Skeletal muscle satellite cell (primary cell): ENCODE results near the gene UBAP2.

Source experiments
- H3K27me3 ChIP-seq: 2 replicates; pipeline ENCODE4 v1.7.0; 2013; ENCODE audit warnings: low read length; ENCODE audit not compliant: control insufficient read depth, insufficient read depth
- H3K36me3 ChIP-seq: 2 replicates; pipeline ENCODE4 v1.7.0; 2013; ENCODE audit warnings: mild to moderate bottlenecking, control low read depth, low read length; ENCODE audit not compliant: insufficient read depth
- H3K4me1 ChIP-seq: 2 replicates; pipeline ENCODE4 v1.7.0; 2013; ENCODE audit warnings: low read length; ENCODE audit not compliant: control insufficient read depth, insufficient read depth
- H3K4me2 ChIP-seq: 2 replicates; pipeline ENCODE4 v1.7.0; 2013; ENCODE audit warnings: mild to moderate bottlenecking, low read length
- H3K4me3 ChIP-seq: 2 replicates; pipeline ENCODE4 v1.7.0; 2013; ENCODE audit warnings: low read length
- H3K9ac ChIP-seq: 2 replicates; pipeline ENCODE4 v1.7.0; 2013; ENCODE audit warnings: mild to moderate bottlenecking, low read depth, low read length, moderate library complexity
- H3K9me3 ChIP-seq: replicated peaks from 2 replicates; pipeline ENCODE4 v1.7.0; 2013; ENCODE audit warnings: mild to moderate bottlenecking, control low read depth, low read length

Gene UBAP2

DNA sequence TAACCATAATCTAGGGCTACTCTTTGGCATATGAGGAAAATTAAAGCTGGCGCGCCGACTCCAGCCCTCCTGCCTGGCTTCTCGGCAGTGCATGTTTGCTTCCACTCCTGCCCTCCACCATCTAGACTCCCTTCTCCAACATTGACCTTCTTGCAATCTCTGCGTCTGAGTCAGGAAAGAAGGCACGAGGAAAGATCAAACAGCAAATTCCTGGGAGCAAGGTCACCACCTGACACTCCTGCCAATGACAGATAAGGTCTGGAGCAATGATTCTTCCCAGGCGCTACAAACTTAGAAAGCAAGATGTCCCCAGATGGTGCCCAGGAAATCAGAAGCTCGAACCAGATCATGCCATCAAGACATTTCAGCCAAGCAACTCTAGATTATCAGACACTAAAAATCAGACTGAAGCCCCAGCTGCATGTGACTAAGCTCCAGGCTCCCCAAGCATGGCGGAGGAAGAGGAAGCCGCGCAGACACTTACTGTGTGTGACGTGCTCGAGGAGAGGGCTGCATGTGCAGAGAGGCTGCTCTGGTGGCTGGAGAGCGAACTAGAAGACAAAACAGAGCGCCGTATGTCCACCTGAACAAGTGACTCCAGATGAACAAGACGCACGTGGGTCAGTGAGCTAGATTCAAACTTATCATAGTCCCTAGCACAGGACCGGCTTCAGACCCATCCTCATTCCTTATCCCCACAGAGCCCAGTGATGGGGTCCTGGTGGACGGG lies 116.4 kb downstream of the UBAP2 start:
- no peaks in the 10 kb centered on the region for H3K4me1 ChIP-seq
- no peak overlapping the region for H3K4me2 ChIP-seq
- H3K4me3 ChIP-seq = no peak overlapping the region
- H3K9ac ChIP-seq = no peak overlapping the region
- peaks cover 78% of the 10 kb centered on the region for H3K36me3 ChIP-seq
- H3K9me3 ChIP-seq = no peaks in the 10 kb centered on the region
- no peaks in the 10 kb centered on the region for H3K27me3 ChIP-seq

DNA sequence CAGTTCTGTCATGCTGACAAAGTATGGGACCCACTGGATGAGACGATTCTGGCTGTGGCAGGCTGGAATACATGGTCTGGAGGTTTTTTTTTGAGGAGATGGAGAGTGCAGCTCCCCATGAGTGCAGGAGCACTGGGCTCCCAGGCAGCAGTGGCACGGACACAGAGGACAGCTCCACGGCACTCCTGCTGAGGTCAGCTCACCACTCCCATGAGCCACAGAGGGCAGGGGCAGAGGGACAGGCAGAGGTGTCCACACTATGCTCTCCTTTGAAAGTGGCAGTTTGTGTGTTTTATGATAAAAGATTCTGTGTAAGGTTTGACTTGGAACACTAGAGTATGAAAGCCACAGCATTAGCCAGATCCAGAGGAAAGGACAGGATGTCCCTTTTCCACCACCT lies 117.4 kb downstream of the UBAP2 start:
- Histone ChIP-seq H3K4me1 (no peaks in the 10 kb centered on the region), H3K9ac (no peak overlapping the region), H3K27me3 (no peaks in the 10 kb centered on the region), H3K36me3 (peaks cover 86% of the 10 kb centered on the region), H3K9me3 (no peaks in the 10 kb centered on the region), H3K4me3 (no peak overlapping the region), H3K4me2 (no peak overlapping the region)

DNA sequence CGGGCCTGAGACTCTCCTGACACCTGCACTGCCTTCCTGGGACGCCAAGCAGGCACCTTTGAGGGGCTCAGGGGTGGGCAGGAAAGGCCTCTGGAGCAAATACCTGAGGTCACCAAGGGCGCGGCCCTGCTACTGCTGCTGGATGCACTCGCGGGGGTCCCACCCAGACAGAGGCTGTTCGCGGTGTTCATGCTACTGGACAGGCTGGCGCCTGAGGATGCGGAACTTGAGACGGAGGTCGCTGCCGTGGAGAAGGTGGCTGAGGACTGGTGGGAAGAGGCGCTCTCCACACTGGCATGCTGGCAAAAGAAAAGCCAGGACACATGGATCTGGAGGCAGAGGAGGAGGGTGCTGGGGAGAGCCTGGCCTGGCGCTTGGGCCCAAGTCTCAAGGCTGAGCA lies 121.0 kb downstream of the UBAP2 start:
- H3K4me1 ChIP-seq = no peaks in the 10 kb centered on the region
- H3K4me2 ChIP-seq = no peak overlapping the region
- H3K9ac ChIP-seq = no peak overlapping the region
- no peaks in the 10 kb centered on the region for H3K27me3 ChIP-seq
- H3K36me3 ChIP-seq = peaks cover 87% of the 10 kb centered on the region
- H3K9me3 ChIP-seq = no peaks in the 10 kb centered on the region
- H3K4me3 ChIP-seq = no peak overlapping the region

DNA sequence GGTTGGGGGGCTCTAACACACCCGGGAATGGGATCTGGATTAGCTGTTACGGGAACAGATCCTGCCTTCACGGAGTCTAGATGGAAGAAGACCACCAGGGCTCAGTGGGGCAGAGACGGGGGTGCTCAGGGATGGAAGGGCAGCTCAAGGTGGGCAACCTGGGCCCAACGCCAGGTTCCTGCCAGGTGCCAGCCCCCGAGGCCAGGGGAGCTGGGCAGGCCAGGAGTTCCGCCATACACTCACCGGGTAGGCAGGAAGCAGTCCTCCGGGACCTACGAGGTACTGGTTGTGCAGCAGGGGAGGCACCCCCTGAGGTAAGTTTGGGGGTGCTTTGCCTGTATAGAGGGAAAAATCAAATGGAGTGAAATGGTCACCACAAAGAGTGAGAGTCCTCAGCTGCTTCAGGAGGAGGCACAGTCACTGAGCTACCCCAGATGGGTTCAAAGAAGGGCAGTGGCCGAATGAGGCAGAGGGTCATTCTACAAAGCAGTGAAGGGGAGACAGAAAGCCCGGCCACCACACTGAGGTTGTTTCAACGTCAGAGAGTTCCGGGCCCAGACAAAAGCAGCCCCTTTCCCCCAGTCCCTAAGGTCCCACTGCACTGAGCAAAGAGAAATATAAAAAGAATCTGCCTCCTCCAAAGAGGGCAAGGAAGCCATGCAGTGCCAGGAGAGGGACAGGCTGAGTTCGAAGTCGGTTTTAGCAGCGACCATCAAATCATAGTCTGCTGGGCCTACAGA lies 121.8 kb downstream of the UBAP2 start:
- H3K36me3 ChIP-seq = peaks cover 88% of the 10 kb centered on the region

DNA sequence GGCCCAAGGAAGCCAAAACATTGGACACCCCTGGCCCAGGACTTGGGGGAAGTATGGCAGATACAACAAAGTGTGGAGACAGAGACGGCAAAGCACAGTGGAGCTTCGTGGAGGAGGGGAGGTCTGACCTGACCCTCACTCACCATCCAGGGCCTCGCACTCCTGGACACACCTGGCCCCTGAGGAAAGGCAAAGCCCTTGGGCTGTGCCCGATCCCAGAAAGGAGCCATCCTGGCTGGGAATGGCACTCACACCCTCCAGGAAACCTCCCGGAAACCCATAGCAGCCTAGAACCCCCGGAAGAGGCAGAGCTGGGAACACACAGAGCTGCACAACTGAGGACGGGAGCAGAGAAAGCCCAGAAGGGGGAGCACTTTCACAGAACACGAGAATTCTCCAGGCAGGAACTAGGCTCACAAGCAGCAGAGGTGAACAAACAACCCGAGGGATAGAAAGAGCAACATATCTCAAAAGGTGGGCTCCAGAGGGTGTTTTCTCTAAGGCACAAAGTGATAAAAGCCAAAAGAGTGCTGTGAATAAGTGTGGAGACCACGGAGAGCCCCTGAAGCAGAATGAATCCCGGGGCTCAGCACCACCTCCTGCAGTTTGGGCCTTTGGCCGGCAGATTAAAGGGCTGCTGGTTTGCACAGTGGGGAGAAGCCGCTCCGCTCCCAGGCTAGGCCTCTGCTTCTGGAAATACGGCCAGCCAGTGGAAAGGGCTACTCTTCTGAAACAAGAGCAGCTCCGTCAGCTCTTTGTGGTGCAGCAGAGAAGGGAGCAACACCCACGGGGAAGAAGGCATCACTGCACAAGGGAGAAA lies 123.5 kb downstream of the UBAP2 start:
- no peak overlapping the region for H3K9ac ChIP-seq
- H3K27me3 ChIP-seq = no peaks in the 10 kb centered on the region
- H3K4me1 ChIP-seq = no peaks in the 10 kb centered on the region
- no peak overlapping the region for H3K4me2 ChIP-seq
- H3K36me3 ChIP-seq = peaks cover 92% of the 10 kb centered on the region
- H3K4me3 ChIP-seq = no peak overlapping the region
- H3K9me3 ChIP-seq = no peaks in the 10 kb centered on the region

More for the DNA sequence above, 121.8 kb downstream of the UBAP2 start:
- no peaks in the 10 kb centered on the region for H3K9me3 ChIP-seq
- no peak overlapping the region for H3K4me2 ChIP-seq
- H3K4me1 ChIP-seq = no peaks in the 10 kb centered on the region
- H3K27me3 ChIP-seq = no peaks in the 10 kb centered on the region
- no peak overlapping the region for H3K4me3 ChIP-seq
- H3K9ac ChIP-seq = no peak overlapping the region

DNA sequence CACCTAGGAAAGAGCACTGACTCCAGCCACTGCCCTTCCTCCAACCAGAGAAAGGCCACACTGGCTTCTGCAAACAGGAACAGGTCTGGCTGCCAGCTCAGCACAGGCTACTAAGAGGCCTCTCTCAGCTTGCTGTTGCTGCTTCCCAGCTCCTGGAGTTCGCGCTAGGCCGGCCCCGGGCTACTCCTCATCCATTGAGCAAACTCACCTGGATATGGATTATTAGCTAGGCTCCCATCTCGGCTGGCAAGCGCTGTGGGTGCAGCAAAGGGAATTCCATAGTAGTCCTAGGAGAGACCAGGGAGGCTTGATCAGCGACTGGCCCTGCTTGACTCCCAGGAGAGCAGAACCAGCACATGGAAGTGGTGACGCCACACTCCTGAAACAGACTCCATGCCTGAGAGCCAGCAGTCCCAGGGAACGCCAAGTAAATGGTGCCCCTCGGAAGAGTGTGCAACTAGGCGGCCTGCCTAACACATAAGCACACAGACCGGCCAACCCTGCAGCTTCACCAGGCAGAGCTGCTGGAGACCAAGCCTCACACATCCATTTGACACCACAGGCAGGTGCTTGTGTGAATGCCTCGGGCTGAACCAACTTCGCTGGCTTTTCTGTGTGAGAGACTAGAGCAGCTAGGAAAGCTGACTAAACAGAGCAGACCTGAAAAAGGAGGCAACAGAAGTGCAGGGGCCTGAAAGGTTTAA lies 124.5 kb downstream of the UBAP2 start:
- no peaks in the 10 kb centered on the region for H3K4me1 ChIP-seq
- no peak overlapping the region for H3K9ac ChIP-seq
- no peaks in the 10 kb centered on the region for H3K9me3 ChIP-seq
- H3K36me3 ChIP-seq = peaks cover 96% of the 10 kb centered on the region
- H3K4me2 ChIP-seq = no peak overlapping the region
- H3K27me3 ChIP-seq = no peaks in the 10 kb centered on the region
- no peak overlapping the region for H3K4me3 ChIP-seq

DNA sequence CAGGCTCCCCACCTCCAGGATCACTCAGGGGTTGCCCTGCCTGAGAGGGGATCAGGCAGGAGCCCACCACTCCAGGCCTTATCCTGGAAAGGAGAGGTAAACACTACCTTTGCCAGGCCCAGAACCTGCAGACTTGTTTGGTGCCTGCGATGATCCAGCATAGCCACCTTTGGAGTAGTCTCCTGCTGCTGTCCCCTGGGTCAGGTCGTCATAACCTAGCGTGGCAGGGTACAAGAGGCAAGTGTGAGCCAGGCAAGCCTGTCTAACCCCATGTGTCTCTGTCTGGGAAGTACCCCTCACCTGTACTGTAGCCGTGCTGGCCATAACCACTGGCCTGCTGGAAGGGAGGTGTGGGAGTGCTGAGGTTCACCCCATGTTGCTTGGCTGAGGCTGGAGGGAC lies 125.6 kb downstream of the UBAP2 start:
- Histone ChIP-seq H3K9me3 (no peaks in the 10 kb centered on the region), H3K9ac (no peak overlapping the region), H3K4me1 (no peaks in the 10 kb centered on the region), H3K27me3 (no peaks in the 10 kb centered on the region), H3K4me2 (no peak overlapping the region), H3K4me3 (no peak overlapping the region), H3K36me3 (peaks cover 98% of the 10 kb centered on the region)

DNA sequence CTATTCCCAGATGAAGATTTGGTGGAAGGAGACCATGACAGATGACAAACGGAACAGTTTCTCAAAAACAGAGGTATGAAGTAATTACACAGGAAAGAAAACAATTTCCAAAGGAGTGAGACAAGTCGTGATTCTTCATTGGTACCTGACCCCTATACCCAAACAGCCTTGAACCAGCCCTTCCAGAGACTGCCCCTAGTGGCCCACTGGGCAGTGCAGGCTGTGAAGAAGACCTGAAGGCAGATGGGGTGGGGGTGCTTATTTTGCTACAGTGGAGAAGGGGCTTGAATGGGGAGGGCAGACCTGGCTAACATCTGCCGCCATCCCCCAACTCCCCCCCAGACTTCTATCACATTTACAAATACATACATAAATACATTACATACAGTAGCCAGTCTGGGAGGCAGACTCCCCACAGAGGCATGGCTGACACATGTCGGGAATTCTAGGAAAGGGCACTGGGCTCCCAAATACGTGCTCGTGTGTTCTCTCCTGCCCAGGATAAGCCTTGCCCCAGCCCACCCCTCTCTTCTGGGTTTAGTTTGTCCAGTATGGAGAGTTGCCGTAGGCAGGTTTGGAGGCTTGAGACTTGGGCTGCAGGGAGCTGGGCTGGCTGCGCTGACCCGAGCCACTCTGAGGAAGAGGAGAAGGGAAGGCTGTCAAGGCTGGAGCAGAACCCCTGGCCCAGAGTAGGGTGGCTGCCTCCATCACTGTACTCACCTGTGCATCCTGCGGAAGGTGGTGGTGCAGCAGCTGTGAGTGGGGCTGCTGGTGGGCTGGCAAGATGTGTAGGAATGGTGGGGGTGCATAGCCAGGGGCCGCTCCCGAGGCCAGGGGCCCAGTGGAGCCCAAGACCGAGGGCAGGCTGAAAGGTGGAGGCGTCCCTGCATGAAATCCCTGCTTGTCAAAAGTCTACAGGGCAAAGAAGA lies 126.5 kb downstream of the UBAP2 start:
- Histone ChIP-seq H3K4me2 (no peak overlapping the region), H3K9ac (no peak overlapping the region), H3K36me3 (peaks cover 99% of the 10 kb centered on the region), H3K4me3 (no peak overlapping the region), H3K9me3 (no peaks in the 10 kb centered on the region), H3K27me3 (no peaks in the 10 kb centered on the region), H3K4me1 (no peaks in the 10 kb centered on the region)

DNA sequence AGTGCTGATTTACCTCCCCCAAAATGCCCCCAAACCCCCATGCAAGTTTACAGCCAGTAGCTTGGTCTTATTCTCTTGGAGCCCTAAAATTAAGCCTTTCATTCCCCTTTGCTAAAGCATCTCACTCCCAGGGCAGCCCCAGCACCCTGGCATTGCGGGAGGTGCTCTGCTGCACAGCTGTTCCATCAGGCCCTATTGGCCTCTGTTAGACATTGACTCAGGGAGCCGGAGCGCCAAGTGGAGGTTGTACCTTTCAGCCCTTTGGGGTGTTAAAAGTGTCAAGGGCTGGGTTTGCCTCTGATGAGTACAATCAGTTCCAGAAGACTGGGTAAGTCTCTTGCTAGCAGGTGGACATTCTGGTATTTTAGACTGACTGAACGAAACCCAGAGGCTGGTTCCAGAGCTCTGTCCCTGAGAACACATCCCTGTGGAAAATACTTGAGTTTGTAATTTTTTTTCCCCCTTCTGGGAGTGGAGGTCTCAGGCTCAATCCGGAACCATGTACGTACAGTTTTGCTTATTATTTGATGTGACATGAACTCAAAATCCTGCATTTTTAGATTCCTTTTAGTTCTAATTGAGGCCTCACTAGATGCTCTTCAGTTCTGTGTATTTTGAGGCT lies 129.3 kb downstream of the UBAP2 start:
- Histone ChIP-seq H3K9me3 (no peaks in the 10 kb centered on the region), H3K4me3 (no peak overlapping the region), H3K36me3 (peaks cover 82% of the 10 kb centered on the region), H3K9ac (no peak overlapping the region), H3K4me2 (no peak overlapping the region), H3K4me1 (no peaks in the 10 kb centered on the region), H3K27me3 (no peaks in the 10 kb centered on the region)

DNA sequence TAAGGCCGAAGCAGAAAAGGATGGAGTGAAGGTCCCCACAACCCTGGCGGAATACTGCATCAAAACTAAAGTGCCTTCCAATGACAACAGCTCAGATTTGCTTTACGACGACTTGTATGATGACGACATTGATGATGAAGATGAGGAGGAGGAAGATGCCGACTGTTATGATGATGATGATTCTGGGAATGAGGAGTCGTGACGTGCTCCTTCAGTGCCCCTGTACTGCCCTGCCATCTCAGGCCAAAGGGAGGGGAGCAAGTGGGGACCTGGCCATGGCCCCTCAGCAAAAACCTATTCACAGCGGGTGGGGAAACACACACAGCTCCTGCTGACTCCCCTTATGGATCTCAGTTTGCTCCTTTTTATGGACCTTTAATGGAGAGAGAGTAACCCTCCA lies 131.7 kb downstream of the UBAP2 start:
- no peaks in the 10 kb centered on the region for H3K4me1 ChIP-seq
- no peaks in the 10 kb centered on the region for H3K9me3 ChIP-seq
- no peak overlapping the region for H3K4me3 ChIP-seq
- no peaks in the 10 kb centered on the region for H3K27me3 ChIP-seq
- no peak overlapping the region for H3K9ac ChIP-seq
- no peak overlapping the region for H3K4me2 ChIP-seq
- peaks cover 72% of the 10 kb centered on the region for H3K36me3 ChIP-seq
